HL-60 (cell line): ENCODE data around the gene SYTL3.
"Not testable (repeated sequence)": the region's sequence is repeated elsewhere in the genome, so short reads cannot be mapped to it uniquely, and the experiment has no call there.

Experiments
- DNase-seq, 2 experiments: peaks; one replicate each; pipeline ENCODE4 v3.0.0-alpha.2; 2010 to 2020; ENCODE audit warnings: low read depth in 1 of 2, low spot score in 1 of 2
- H3K27ac ChIP-seq: fragments of 250-450 bp; sonication (Bioruptor Pico); replicated peaks from 2 replicates; pipeline ENCODE4 v1.5.1; 2020; ENCODE audit warnings: mild to moderate bottlenecking, moderate library complexity
- H3K27me3 ChIP-seq: fragments of 250-450 bp; sonication (Bioruptor Pico); 2 replicates; pipeline ENCODE4 v1.5.1; 2021; ENCODE audit warnings: mild to moderate bottlenecking, moderate library complexity; ENCODE audit not compliant: insufficient read depth, poor library complexity, severe bottlenecking
- H3K4me3 ChIP-seq: replicated peaks from 2 replicates; pipeline ENCODE4 v1.5.1; 2011; ENCODE audit warnings: mild to moderate bottlenecking, control low read depth, low read length; ENCODE audit not compliant: insufficient read depth
- CTCF ChIP-seq: IDR thresholded peaks from one replicate; pipeline ENCODE4 v1.5.1; 2011; ENCODE audit warnings: low read length, control low read depth, inconsistent platforms; ENCODE audit not compliant: insufficient read depth
- GABPA ChIP-seq: IDR thresholded peaks from 2 replicates; pipeline ENCODE4 v1.6.1; 2012; ENCODE audit warnings: low read depth
- POLR2AphosphoS5 ChIP-seq: IDR thresholded peaks from 2 replicates; pipeline ENCODE4 v1.6.1; 2012; ENCODE audit warnings: low read depth
- REST ChIP-seq: IDR thresholded peaks from 2 replicates; pipeline ENCODE4 v1.6.1; 2012; ENCODE audit warnings: low read depth; ENCODE audit not compliant: insufficient replicate concordance
- SPI1 ChIP-seq: IDR thresholded peaks from 2 replicates; pipeline ENCODE4 v1.6.1; 2012; ENCODE audit warnings: low read depth, mild to moderate bottlenecking, borderline replicate concordance

The SYTL3 gene

GRCh38 chr6:158791274-158791855 lies 141.5 kb downstream of the SYTL3 start:
- H3K27ac ChIP-seq, result no peak overlapping the region
- H3K4me3 ChIP-seq, result no peak overlapping the region
- no peak for TF ChIP-seq CTCF
- TF ChIP-seq SPI1, result no peak
- no peak for TF ChIP-seq POLR2AphosphoS5
- no peak for TF ChIP-seq GABPA
- no peak for TF ChIP-seq REST
- no peak for DNase-seq
- no peaks in the 10 kb centered on the region for H3K27me3 ChIP-seq

- H3K4me3 ChIP-seq, H3K27me3 ChIP-seq, H3K27ac ChIP-seq, DNase-seq: not testable (repeated sequence)
Measured at GRCh38 chr6:158792505-158792904, 142.7 kb downstream of the SYTL3 start.

- Histone ChIP-seq H3K4me3 (no peak overlapping the region), H3K27ac (no peak overlapping the region), H3K27me3 (no peaks in the 10 kb centered on the region)
- peak in 1 of 2 experiments; percentile 16 for DNase-seq
- TF ChIP-seq GABPA (no peak), POLR2AphosphoS5 (no peak), CTCF (no peak), REST (no peak), SPI1 (no peak)
Measured at GRCh38 chr6:158793432-158793831, 143.6 kb downstream of the SYTL3 start.

- Histone ChIP-seq H3K27me3 (no peaks in the 10 kb centered on the region), H3K27ac (no peak overlapping the region), H3K4me3 (no peak overlapping the region)
- no peak for DNase-seq
- no peak for TF ChIP-seq GABPA
- TF ChIP-seq REST, result no peak
- no peak for TF ChIP-seq SPI1
- TF ChIP-seq CTCF, result no peak
- TF ChIP-seq POLR2AphosphoS5, result no peak
Measured at GRCh38 chr6:158795516-158795915, 145.7 kb downstream of the SYTL3 start.
